ENCODE results near the gene AP3S2. TPM values are rescaled to one million over a fixed set of nuclear protein-coding genes. Genes with fewer than 3 reads are reported as not detected.

Gene AP3S2
- total and polyA plus RNA-seq, 2 of the 13 experiments (the other 11 are each of a cell fraction or from before 2014, with no cell fraction given) = 17.6 to 44.4 TPM

DNA sequence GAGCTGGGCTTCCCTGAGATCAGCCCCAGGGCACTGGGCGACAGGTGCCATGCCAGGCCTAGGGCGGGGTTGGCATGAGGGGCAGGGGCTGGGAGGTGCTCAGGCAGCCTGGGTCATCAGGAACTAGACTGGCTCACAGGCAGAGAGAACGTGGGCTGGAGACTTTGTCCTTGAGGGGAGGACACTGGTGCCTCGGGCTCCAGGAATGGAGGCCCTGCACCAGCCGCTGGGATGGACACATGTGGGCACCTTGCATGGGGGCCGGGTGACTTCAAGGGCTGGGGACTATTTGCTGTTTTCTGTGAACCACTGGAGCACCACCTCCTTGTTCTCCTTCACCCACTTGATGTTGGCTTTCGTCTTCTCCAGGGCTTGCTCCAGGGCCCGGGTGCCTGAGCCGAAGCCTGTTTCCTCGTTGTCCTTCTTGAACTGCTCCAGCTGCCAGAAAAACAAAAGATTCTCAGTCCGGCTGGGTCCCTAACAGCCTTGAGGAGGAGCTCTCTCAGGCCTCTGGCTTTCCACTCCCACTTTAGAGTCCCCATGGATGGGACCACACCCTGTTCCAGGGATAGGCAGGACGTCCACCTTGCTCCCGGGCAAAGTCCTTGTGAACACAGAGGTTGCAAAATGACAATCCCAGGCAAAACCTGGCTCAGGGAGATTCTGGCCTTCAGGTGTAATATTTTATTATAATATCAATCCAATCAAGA, 108.6 kb downstream of the AP3S2 start (continued):
- TF ChIP-seq THAP11 (CRISPR knock-in tag; IDR thresholded peaks at IDR 0.05) (0 out of 2 replicates have a peak, but pooled peaks have one; percentile 17), NFIC (IDR thresholded peaks at IDR 0.05; ENCODE audit: low read length) (no peak), HNF4A (CRISPR knock-in tag; IDR thresholded peaks at IDR 0.05) (peak; percentile 94), FOXA3 (CRISPR knock-in tag; IDR thresholded peaks at IDR 0.05) (peak; percentile 59), KAT7 (CRISPR knock-in tag; IDR thresholded peaks at IDR 0.05; ENCODE audit: borderline replicate concordance) (no peak), PHF21A (CRISPR knock-in tag; IDR thresholded peaks at IDR 0.05) (peak; percentile 72), ZNF703 (CRISPR knock-in tag; IDR thresholded peaks at IDR 0.05; ENCODE audit: borderline replicate concordance) (no peak), ZNF780A (CRISPR knock-in tag; IDR thresholded peaks at IDR 0.05) (0 out of 2 replicates have a peak, but pooled peaks have one; percentile 33), ISL2 (CRISPR knock-in tag; IDR thresholded peaks at IDR 0.05) (no peak), MIXL1 (CRISPR knock-in tag; IDR thresholded peaks at IDR 0.05) (no peak), ZNF124 (CRISPR knock-in tag; IDR thresholded peaks at IDR 0.05) (0 out of 2 replicates have a peak, but pooled peaks have one; percentile 38), CEBPB (IDR thresholded peaks at IDR 0.05; ENCODE audit: borderline replicate concordance, low read depth, low read length) (peak; percentile 80), ZFP37 (CRISPR knock-in tag; IDR thresholded peaks at IDR 0.05; ENCODE audit: borderline replicate concordance) (no peak), HOXD1 (CRISPR knock-in tag; IDR thresholded peaks at IDR 0.05) (no peak), ZIK1 (CRISPR knock-in tag; IDR thresholded peaks at IDR 0.05; ENCODE audit: borderline replicate concordance, low read depth) (no peak), SOX6 (IDR thresholded peaks at IDR 0.05) (no peak), SOX6 (CRISPR knock-in tag; IDR thresholded peaks at IDR 0.05) (peak; percentile 50; the same call in 1 of the 2 replicates), SALL1 (CRISPR knock-in tag; IDR thresholded peaks at IDR 0.05) (peak; percentile 78)
- TF ChIP-seq, protein P1, sequence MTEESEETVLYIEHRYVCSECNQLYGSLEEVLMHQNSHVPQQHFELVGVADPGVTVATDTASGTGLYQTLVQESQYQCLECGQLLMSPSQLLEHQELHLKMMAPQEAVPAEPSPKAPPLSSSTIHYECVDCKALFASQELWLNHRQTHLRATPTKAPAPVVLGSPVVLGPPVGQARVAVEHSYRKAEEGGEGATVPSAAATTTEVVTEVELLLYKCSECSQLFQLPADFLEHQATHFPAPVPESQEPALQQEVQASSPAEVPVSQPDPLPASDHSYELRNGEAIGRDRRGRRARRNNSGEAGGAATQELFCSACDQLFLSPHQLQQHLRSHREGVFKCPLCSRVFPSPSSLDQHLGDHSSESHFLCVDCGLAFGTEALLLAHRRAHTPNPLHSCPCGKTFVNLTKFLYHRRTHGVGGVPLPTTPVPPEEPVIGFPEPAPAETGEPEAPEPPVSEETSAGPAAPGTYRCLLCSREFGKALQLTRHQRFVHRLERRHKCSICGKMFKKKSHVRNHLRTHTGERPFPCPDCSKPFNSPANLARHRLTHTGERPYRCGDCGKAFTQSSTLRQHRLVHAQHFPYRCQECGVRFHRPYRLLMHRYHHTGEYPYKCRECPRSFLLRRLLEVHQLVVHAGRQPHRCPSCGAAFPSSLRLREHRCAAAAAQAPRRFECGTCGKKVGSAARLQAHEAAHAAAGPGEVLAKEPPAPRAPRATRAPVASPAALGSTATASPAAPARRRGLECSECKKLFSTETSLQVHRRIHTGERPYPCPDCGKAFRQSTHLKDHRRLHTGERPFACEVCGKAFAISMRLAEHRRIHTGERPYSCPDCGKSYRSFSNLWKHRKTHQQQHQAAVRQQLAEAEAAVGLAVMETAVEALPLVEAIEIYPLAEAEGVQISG (CRISPR knock-in tag; IDR thresholded peaks at IDR 0.05) = 0 out of 2 replicates have a peak, but pooled peaks have one; percentile 10
- TF ChIP-seq, protein P2, sequence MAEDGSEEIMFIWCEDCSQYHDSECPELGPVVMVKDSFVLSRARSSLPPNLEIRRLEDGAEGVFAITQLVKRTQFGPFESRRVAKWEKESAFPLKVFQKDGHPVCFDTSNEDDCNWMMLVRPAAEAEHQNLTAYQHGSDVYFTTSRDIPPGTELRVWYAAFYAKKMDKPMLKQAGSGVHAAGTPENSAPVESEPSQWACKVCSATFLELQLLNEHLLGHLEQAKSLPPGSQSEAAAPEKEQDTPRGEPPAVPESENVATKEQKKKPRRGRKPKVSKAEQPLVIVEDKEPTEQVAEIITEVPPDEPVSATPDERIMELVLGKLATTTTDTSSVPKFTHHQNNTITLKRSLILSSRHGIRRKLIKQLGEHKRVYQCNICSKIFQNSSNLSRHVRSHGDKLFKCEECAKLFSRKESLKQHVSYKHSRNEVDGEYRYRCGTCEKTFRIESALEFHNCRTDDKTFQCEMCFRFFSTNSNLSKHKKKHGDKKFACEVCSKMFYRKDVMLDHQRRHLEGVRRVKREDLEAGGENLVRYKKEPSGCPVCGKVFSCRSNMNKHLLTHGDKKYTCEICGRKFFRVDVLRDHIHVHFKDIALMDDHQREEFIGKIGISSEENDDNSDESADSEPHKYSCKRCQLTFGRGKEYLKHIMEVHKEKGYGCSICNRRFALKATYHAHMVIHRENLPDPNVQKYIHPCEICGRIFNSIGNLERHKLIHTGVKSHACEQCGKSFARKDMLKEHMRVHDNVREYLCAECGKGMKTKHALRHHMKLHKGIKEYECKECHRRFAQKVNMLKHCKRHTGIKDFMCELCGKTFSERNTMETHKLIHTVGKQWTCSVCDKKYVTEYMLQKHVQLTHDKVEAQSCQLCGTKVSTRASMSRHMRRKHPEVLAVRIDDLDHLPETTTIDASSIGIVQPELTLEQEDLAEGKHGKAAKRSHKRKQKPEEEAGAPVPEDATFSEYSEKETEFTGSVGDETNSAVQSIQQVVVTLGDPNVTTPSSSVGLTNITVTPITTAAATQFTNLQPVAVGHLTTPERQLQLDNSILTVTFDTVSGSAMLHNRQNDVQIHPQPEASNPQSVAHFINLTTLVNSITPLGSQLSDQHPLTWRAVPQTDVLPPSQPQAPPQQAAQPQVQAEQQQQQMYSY (CRISPR knock-in tag; IDR thresholded peaks at IDR 0.05) = peak; percentile 75

All from HepG2 (cell line).